ENCODE measurements around the gene KRT84. TPM values are rescaled to one million over a fixed set of nuclear protein-coding genes. Genes with fewer than 3 reads are reported as not detected.
"Not testable (repeated sequence)": the region's sequence is repeated elsewhere in the genome, so short reads cannot be mapped to it uniquely, and the experiment has no call there.

The KRT84 gene
- total RNA-seq, 1 experiment from 2014 or later: not detected

DNA sequence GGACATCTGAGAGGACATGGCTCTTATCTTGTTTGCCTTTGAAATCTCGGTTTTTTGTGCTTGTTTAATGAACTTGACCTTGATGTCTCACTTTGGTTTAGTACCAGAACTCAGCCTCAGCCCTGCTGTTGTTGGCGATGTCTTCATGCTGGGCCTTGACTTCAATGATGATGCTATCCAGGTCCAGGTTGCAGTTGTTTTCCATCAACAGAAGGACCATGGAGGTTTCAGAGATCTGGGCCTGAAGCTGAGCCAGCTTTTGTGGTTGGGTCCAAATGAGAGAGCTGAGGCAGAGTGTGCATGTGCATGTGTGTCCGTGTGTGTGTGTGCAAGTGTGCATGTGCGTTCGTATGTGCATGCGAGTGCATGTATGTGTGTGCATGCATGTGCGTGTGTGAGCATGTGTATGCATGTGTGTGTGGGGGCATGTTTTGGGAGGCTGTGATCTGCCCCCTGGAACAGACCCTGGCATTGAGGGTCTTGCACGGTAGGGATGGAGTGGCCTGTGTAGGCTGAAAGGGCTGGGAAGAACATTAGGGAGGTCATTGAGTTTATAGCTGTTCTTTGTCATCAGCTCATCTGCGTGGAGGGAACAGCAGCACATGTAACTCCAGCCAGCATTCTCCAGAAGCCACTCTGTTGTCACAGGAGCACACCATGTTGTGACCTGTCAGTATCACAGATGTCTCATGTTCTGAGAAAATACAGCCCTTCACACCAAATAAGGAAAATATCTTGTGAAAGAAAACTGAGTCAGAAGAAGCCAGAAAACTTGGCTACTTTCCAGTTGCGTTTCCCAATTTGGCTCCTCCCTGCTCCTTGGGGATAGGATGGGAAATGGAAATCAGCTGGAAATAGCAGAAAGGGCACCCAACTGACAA, 30.7 kb upstream of the KRT84 start:
- DNase-seq: no peak

DNA sequence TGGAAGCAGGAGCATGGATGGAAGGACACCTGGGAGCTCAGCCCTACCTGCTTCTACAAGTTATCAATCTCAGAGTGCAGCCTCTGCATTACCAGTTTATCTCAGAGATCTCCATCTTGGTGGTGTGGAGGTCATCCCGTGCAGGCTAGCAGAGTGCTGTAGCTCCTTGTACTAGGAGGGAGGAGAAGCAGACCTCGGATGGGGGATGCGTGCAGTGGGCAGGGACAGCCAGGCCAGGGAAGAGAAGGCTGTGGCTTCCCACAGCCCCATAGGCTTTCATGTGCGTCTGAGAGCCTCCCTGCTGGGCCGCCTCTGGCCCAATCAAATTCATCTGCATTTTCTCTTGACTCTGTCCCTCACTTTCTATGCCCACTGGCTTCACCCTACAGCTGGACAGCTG, 29.5 kb upstream of the KRT84 start:
- no peak overlapping the region for H3K4me3 ChIP-seq
- no peak for DNase-seq
- no peaks in the 10 kb centered on the region for H3K9me3 ChIP-seq
- H3K36me3 ChIP-seq: no peaks in the 10 kb centered on the region
- H3K27me3 ChIP-seq: no peaks in the 10 kb centered on the region

More for the DNA sequence above, 30.7 kb upstream of the KRT84 start:
- no peaks in the 10 kb centered on the region for H3K36me3 ChIP-seq
- H3K9me3 ChIP-seq: no peaks in the 10 kb centered on the region
- H3K4me3 ChIP-seq: no peak overlapping the region
- no peaks in the 10 kb centered on the region for H3K27me3 ChIP-seq

DNA sequence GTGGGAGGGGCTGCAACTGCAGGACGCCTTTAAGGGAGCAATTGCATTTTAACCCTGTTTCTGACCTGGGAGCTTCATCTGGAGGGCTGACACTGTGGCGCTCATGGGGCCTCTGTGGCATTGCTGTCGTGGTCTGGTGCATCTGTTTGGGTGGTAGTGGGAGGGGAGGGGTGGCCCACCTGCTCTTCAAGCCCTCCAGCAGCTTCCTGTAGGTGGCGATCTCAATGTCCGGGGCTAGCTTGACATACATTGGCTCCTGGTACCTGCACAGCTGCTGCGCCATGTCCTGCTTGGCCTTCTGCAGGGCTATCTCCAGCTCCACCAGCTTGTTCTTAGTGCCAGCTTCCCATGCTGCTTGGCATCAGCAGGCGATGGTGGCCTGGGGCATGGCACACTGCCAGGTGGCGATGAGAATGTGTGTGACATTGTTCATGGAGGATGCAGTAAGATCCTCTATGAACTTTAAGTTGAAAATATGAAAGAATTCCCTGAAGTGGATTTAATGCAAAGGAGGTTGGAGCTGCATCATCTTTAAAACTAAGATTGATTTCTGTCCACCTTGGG, 28.4 kb upstream of the KRT84 start:
- DNase-seq: no peak
- no peaks in the 10 kb centered on the region for H3K36me3 ChIP-seq
- H3K4me3 ChIP-seq: no peak overlapping the region
- H3K27me3 ChIP-seq: no peaks in the 10 kb centered on the region
- H3K9me3 ChIP-seq: no peaks in the 10 kb centered on the region

DNA sequence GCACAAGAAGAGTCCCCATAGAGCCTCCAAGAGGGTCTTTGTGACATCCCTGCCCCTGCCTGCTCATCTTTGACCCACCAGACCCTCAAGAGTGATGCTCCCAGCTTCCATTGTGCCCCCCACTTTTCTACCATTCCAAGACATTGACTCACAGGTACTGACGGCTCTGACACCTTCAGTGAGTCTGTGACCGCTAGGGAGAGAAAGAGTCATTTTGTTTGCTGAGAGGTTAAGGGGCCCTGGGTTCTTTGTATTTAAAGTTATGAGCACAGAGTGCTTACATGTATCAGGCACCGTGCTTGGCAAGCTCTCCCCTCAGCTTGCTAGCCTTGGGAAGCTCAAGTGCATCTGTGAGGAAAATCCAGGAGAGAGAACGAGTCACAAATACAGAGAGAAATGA, 27.8 kb upstream of the KRT84 start:
- no peak overlapping the region for H3K4me3 ChIP-seq
- no peaks in the 10 kb centered on the region for H3K36me3 ChIP-seq
- H3K9me3 ChIP-seq: no peaks in the 10 kb centered on the region
- no peaks in the 10 kb centered on the region for H3K27me3 ChIP-seq
- no peak for DNase-seq

DNA sequence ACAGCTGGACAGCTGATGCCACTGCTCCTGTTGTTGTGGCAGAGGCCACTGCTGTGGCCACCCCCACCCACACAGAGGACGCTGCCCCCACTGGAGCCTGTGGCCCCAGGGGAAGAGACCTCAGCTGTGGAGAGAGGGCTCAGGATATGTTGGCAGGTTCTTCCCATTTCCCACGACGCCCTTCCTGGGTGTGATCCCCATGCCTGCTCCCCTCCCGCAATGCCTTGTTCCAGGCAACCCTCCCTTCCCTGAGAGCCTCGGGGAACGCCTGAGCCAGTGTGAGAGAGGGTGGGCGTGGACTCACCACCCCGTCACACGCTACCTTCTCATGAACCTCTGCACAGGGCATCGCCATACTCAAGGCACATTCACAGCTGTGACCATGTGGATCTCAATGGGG, 26.4 kb upstream of the KRT84 start:
- no peaks in the 10 kb centered on the region for H3K9me3 ChIP-seq
- no peak for DNase-seq
- no peaks in the 10 kb centered on the region for H3K27me3 ChIP-seq
- H3K4me3 ChIP-seq: no peak overlapping the region
- H3K36me3 ChIP-seq: no peaks in the 10 kb centered on the region

DNA sequence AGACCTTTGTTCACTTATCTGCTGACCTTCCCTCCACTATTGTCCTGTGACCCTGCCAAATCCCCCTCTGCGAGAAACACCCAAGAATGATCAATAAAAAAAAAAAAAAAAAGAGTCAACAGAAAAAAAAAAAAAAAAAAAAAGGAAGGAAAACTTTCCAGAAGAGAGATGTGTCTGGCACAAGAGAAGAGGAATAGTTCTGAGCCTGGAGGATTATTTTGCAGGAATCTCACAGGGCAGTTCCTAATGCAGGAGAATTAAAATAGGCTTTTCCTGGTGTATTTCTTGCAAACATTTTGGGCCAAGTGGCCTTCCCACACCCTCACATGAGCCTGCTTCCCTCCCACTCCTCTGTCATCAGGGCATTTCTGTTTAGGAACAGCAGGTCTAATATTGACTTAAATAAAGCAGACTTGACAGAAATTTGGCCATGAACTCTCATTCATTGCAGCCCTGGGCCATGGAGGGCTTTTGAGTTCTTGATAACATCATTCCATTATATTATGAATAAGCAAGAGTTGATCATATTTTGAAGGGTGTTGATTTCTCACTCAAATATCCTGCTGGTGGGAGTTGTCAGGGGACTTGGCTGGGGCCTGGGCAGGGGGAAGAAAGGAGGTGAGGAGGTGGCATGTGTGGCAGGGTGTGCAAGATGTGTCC, 25.3 kb upstream of the KRT84 start:
- not testable (repeated sequence) for H3K4me3 ChIP-seq, DNase-seq, H3K9me3 ChIP-seq, H3K36me3 ChIP-seq, H3K27me3 ChIP-seq

DNA sequence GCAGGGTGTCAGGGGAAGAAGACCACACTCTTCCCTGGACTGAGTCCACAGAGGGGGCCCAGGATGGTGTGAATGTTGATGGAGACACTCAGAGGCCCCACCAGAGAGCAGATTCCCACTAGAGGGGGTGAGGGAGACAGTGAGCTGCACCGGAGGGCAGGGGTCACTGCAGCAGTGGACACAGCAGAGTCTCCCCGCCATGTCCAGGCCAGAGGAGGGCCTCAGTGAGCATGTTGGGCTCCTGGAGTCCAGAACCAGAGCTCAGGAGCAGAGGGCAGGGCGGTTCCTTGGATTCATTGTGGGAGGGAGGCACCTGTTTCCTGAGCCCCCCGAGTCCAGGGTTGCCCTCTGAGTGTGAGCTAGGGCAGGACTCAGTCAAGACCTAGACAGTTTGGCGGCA, 22.5 kb upstream of the KRT84 start:
- no peak overlapping the region for H3K4me3 ChIP-seq
- no peaks in the 10 kb centered on the region for H3K36me3 ChIP-seq
- H3K27me3 ChIP-seq: no peaks in the 10 kb centered on the region
- DNase-seq: no peak
- no peaks in the 10 kb centered on the region for H3K9me3 ChIP-seq

DNA sequence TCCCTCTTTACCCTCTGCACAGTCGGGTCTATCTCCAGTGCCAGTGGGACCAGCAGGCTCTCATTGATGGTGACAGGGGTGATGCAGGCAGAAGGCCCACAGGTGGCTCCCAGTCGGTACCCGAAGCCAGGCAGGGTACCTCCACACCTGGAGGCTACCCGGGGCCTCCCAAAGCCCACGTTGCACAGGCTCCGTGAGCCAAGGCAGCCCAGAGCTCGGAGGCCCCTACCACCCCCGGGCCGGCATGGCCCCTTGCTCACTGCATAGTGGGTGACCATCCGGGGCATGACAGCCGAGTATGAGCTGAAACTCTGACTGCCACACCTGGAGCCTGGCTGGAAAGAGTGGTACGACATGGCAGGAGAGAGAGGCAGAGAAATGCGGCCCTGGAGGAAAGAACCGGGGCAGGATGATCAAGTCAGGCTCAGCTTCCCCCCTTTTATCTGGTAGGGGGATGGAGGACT, 20.5 kb upstream of the KRT84 start, which contains the start of gene KRT82:
Gene KRT82 (minus strand): TSS at position 414 of the 464 bp plus-strand sequence. CDS start 58 bp downstream, at position 356.
- DNase-seq: no peak
- Histone ChIP-seq H3K4me3 (no peak within 1 kb of the TSS), H3K9me3 (no peaks in the 10 kb centered on the region), H3K36me3 (no peaks in the 10 kb centered on the region), H3K27me3 (no peaks in the 10 kb centered on the region)

DNA sequence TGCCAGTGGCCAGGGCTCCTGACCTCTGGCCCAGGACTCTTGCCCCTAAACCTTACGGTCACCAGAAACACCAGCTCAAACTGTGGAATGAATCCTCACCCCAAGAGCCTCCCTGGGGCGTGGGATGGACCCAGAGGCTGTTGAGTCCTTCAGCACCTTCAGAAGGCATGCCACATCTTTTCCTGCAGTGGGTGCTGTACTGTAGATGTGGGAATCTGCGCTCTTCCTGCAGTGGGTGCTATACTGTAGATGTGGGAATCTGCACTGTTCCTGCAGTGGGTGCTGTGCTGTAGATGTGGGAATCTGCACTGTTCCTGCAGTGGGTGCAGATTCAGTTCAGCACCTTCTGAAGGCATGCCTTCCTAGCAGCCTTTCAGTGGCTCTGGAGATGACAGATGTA, 19.5 kb upstream of the KRT84 start:
- DNase-seq: no peak
- Histone ChIP-seq H3K27me3 (no peaks in the 10 kb centered on the region), H3K36me3 (no peaks in the 10 kb centered on the region), H3K4me3 (no peak overlapping the region), H3K9me3 (no peaks in the 10 kb centered on the region)

DNA sequence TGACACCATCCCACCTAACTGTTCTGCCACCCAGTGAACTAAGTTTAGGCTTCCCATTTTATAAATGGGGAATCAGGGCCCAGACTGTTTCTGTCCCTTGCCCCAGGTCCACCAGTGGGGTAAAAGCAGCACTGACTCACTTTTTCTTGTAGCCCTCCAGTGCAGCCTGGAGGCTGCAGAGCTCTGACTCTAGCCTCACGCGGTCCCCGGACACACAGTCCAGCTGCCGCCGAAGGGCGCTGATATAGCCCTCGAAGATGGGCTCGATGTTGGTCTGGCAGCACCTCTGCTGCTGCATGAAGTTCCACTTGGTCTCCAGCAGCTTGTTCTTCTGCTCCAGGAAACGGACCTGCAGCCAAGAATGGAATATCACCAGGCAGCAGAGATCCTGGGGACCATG, 18.1 kb upstream of the KRT84 start:
- H3K27me3 ChIP-seq: no peaks in the 10 kb centered on the region
- DNase-seq: no peak
- no peak overlapping the region for H3K4me3 ChIP-seq
- H3K9me3 ChIP-seq: no peaks in the 10 kb centered on the region
- no peaks in the 10 kb centered on the region for H3K36me3 ChIP-seq

DNA sequence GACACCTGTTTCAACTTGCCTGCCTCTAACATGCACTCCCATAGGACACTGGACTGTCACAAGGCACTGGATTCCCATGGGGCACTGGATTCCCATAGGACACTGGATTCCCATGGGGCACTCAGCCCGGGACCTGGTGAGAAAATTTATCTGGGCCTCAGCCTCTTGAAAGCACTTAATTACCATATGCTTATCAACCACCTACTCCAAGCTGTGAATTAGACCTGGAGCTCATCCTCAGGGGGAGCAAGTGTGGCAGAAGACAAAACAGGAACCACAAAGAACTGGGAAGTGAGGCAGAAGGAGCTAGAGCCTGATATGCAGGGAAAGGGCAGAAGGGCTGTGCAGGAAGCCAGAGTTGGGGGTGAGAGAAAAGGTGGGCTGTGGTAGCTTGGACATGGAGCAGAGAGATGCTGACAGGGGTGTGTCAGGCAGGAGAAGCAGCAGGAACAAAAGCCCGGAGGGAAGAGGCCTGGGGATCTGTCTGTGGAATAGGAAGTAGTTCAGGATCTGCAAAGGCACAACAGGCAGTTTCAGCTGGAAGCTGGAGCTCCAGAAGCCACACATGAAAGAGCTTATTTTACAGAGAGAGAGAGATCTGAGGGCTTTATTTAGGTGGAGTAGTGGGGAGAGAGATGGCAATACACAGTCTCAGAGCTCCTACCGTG, 17.6 kb upstream of the KRT84 start:
- Histone ChIP-seq H3K4me3 (no peak overlapping the region), H3K36me3 (no peaks in the 10 kb centered on the region), H3K9me3 (no peaks in the 10 kb centered on the region), H3K27me3 (no peaks in the 10 kb centered on the region)
- DNase-seq: no peak

DNA sequence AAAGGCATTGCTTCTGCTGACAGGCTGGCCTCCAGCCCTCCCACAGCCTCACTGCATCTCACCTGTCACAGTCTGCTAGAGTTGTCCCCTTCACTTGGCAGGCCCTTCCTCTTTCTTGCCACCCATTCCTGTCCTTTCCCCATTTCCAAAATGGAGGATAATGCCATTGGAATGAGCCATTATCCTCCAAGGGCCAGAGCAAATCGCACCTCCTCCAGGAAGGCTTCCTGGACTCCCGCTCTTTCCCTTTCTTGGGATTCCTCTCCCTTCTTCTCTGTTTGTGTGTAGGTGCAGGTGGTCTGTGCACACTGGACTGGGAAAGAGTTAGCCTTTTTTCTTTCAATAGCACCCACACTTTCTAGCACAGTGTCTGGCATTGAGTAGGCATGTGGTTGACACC, 16.9 kb upstream of the KRT84 start:
- Histone ChIP-seq H3K27me3 (no peaks in the 10 kb centered on the region), H3K4me3 (no peak overlapping the region), H3K9me3 (no peaks in the 10 kb centered on the region), H3K36me3 (no peaks in the 10 kb centered on the region)
- DNase-seq: no peak

DNA sequence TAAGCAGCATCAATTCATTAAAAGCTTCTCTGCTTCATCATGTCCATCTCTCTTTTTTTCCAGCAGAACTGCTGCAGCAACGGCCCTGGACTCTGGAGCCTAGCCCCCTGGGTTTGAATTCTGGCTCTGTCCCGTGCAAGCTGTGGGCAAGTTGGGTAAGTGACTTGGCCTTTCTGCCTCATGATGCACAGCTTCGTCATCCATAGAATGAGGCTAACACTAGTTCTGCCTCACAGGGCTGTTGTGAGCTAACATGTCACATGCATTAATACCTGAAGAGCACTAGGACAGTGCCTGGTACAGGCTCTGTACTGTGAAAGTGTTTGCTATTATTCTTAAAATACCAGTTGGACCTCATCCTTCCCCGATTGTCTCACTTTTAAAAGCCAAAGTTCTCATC, 16.5 kb upstream of the KRT84 start:
- Histone ChIP-seq H3K27me3 (no peaks in the 10 kb centered on the region), H3K36me3 (no peaks in the 10 kb centered on the region), H3K9me3 (no peaks in the 10 kb centered on the region), H3K4me3 (no peak overlapping the region)
- DNase-seq: no peak

DNA sequence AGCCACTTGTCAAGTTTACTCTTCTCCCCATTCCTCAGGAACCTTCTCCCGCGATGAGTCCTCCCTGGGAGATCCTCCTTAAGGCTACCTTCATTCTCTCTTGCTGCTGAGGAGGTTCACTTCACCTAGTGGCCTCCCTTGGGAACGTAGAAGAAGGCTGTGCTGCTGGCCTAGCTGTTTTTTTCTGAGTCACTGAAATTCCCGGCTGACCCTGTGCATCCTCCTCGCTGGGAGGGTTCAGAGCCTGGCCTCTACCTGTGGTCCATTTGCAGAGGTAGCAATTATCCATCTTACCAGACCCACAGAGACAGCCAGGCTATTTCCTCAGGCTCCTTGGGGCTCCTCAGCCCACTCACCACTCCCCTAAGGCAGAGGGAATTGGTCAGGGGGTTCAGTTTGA, 16.1 kb upstream of the KRT84 start:
- Histone ChIP-seq H3K36me3 (no peaks in the 10 kb centered on the region), H3K4me3 (no peak overlapping the region), H3K27me3 (no peaks in the 10 kb centered on the region), H3K9me3 (no peaks in the 10 kb centered on the region)
- no peak for DNase-seq

DNA sequence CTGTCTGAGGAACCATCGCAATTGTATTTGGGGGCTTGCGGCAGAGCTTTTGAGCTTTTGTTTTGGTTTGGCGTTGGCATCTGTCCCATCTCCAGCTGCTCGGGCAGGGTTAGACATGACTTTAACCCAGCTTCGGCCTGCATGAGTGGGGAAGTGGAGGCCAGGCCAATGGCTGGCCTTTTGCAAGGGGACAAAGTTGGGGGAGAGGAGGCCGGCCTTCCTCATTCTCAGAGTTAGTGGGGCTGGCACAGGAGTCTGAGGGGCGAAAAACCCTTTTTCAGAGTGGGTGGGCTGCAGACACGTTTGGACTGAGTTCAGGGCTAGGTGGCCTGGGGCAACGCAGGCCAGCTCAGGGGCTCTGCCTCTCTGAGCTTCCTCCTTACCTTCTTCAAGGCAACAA, 15.5 kb upstream of the KRT84 start:
- Histone ChIP-seq H3K9me3 (no peaks in the 10 kb centered on the region), H3K4me3 (no peak overlapping the region), H3K27me3 (no peaks in the 10 kb centered on the region), H3K36me3 (no peaks in the 10 kb centered on the region)
- DNase-seq: no peak

DNA sequence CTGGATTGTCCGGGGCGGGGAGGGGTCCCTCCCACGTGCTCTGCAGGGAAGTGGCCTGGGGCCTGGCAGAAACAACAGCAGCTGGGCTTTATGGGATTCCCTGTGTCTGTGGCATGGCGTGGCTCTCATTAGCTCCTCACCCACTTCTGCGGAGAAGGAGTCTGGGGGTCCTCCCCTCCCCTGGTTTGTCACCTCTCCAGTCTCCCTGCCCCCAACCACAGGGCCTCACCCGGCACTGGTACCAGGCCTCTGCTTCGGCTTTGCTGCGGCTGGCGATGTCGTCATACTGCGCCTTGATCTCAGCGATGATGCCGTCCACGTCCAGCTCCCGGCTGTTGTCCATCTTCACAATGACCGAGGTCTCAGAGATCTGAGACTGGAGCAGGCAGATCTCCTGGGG, 14.3 kb upstream of the KRT84 start:
- no peak for DNase-seq
- Histone ChIP-seq H3K27me3 (no peaks in the 10 kb centered on the region), H3K36me3 (no peaks in the 10 kb centered on the region), H3K9me3 (no peaks in the 10 kb centered on the region), H3K4me3 (no peak overlapping the region)

DNA sequence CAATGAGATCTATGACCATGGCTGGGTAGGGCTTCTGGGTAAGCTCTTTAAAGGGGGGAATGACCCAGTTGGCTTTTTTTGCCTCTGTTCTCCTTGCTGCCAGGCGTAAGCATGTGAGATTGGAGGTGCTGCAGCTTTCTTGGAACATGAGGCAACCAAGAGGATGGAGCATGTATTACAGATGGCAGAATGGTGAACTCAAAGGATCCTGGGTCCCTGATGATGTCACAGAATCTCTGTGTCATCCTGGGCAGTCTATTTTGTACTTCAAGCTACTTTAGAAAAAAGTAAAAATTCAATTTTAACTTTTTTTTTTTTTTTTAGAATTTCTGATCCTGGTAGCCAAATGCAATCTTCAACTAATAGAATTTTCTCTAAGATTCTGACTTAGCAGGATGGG, 12.7 kb upstream of the KRT84 start:
- Histone ChIP-seq H3K27me3 (no peaks in the 10 kb centered on the region), H3K4me3 (no peak overlapping the region), H3K36me3 (no peaks in the 10 kb centered on the region), H3K9me3 (no peaks in the 10 kb centered on the region)
- no peak for DNase-seq

Data from MG63 (cell line).